Measurements from ENCODE around the gene INMT.

DNA sequence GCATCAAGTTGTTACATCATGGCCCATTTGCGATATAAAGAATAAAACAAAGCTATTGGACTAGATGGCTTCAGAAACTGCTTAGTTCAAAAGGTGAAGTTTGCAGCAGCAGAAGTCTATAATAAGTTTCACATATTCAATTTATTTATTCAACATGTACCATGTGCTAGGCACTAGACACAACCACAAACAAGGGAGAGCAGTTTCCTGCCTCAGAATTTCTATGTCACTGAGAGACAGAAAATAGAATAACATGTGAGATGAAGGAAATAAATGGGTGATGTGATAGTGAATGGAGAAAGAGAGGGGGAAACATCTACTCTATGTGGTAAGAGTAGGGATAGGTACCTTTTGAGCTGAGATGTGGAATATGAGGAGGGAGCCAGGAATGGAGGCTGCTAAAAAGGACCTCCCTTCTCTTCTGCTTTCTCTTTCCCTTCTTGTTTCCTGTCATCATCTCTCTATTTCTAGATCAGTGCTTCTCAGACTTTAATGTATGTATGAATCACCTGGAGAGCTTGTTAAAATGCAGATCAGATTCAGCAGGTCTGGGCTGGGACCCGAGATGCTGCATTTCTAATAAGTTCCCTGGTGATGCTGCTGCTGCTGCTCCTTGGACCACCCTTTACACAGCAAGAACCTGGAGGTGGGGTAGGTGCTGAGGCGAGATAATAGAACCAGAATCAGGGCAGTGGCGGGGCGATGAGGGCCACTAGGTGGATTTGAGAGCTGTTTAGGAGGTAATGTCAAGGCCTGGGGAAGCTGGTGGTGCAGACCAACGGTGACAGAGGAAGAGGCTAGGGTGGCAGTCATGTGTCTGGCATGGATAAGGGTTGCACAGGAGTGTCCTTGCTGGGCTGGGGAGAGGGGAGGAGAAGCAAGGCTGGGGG, 13.7 kb upstream of the INMT start:
- TF ChIP-seq CTCF (IDR thresholded peaks at IDR 0.05) (no peak), POLR2A (IDR thresholded peaks at IDR 0.05) (no peak), EP300 (IDR thresholded peaks at IDR 0.05) (no peak)
